Large intestine (tissue), 3 donors: ENCODE results near the gene SORCS2. TPM values are rescaled to one million over a fixed set of nuclear protein-coding genes. Genes with fewer than 3 reads are reported as not detected.

Experiments
- DNase-seq, 2 donors: peaks; one replicate each; pipeline versions ENCODE4 v3.0.0 to v3.0.0-alpha.2; 2013
- H3K27ac ChIP-seq: one replicate; pipeline ENCODE4 v1.5.1; 2013; ENCODE audit warnings: low read length
- H3K27me3 ChIP-seq: 2 replicates; pipeline ENCODE4 v1.6.1; 2013; ENCODE audit warnings: low read length; ENCODE audit not compliant: control insufficient read depth, insufficient read depth
- H3K36me3 ChIP-seq: 2 replicates; pipeline ENCODE4 v1.6.1; 2013; ENCODE audit warnings: low read length; ENCODE audit not compliant: control insufficient read depth, insufficient read depth
- H3K4me1 ChIP-seq: one replicate; pipeline ENCODE4 v1.6.1; 2013; ENCODE audit warnings: low read length; ENCODE audit not compliant: control insufficient read depth, insufficient read depth
- H3K4me3 ChIP-seq: one replicate; pipeline ENCODE4 v1.5.1; 2013; ENCODE audit warnings: low read length
- H3K9me3 ChIP-seq: one replicate; pipeline ENCODE4 v1.6.1; 2013; ENCODE audit warnings: mild to moderate bottlenecking, low read depth, low read length, moderate library complexity; ENCODE audit not compliant: control insufficient read depth
- WGBS: methylation state at CpG from one replicate; pipeline ENCODE4 v1.1.5; 2013; ENCODE audit warnings: low lambda C conversion rate; ENCODE audit not compliant: insufficient coverage; 5-methylcytosine and 5-hydroxymethylcytosine counted together
- polyA plus RNA-seq: library from polyadenylated mRNA; unstranded; fragments of 120-200 nt; gene quantifications from one replicate; pipeline ENCODE4 v1.2.1, GENCODE V29; 2013

SORCS2 gene
- polyA plus RNA-seq, 1 donor = 3.6 TPM

DNA sequence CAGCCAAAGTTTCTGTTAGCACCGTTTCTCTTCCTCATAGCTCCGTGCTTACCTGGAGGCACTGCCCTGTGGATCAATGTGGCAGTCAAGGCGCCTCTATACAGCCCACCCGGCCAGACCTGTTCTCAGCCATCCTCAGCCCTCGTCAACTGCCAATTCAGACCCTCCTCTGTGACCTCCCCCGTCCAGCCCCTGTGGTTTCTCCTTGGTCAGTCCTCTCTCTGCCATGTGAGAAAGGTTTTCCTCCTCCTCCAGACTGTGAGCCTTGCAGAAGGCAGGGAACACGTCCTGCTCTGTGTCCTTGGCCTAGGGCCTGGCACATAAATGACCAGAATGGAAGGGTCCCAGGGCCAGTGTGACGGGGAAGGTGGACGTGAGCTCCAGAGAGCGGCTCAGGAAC, 417.0 kb downstream of the SORCS2 start:
- 50% methylated on average over 1 of the region's 10 CpGs for WGBS
- Histone ChIP-seq H3K27me3 (no peaks in the 10 kb centered on the region), H3K4me1 (peaks cover 32% of the 10 kb centered on the region), H3K4me3 (no peak overlapping the region), H3K36me3 (no peaks in the 10 kb centered on the region), H3K9me3 (peaks cover 6% of the 10 kb centered on the region), H3K27ac (peak overlapping the region; percentile 79)
- DNase-seq = peak; percentile 20 to 62

DNA sequence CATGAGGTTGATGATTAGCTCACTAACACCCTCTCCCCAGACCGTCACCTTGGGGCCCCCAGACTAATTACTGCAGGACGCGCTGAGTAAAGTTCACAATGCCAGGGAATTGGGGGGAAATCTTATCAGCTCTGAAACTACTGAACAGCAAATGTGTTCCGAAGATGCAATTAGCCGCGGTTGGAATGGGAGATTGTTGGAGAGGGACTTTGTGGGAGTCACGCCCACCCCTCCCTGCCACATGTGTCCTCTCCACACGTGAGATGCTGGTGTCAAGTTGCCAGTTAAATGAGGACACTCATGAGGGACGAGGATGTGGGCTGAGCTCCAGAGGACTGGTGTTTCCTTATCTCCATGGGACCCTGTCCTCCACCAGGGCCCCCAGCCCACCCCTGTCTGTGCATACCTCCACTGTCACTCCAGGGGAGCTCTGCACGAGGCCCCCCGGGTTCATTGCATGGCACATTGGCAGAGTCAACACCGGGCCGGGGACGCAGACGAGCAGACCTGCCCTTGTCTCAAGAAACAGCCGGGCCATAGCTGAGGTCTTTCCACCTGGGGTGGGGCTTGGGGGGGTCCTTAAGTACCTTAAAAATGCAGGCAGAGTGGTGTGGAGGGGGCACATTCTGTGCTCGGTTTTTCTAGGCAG, 417.8 kb downstream of the SORCS2 start:
- peak; percentile 91 to 97 for DNase-seq
- no peaks in the 10 kb centered on the region for H3K36me3 ChIP-seq
- no peaks in the 10 kb centered on the region for H3K27me3 ChIP-seq
- H3K9me3 ChIP-seq = peaks cover 6% of the 10 kb centered on the region
- H3K27ac ChIP-seq = peak overlapping the region; percentile 79
- H3K4me3 ChIP-seq = no peak overlapping the region
- 20% methylated on average over 2 of the region's 17 CpGs for WGBS
- peaks cover 32% of the 10 kb centered on the region for H3K4me1 ChIP-seq

DNA sequence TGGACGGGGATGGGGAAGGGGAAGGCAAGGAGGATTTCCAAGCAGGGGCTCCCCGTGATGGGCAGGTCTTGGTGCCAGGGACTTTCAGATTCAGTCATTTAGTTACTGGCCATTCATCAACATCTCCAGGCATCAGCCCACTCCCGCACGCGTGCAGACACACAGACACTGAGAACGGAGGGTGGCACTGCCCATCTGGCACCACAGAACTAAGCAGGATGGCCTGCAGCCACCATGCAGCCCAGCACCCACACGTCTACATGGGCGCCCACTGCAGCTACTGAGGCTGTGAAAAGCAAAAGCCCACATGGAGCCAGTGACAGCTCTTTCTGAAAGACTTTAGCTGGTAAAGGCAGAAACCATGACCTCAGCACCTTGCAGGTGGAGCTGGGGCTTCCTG, 418.5 kb downstream of the SORCS2 start:
- Histone ChIP-seq H3K9me3 (peaks cover 6% of the 10 kb centered on the region), H3K27me3 (no peaks in the 10 kb centered on the region), H3K27ac (no peak overlapping the region), H3K4me3 (no peak overlapping the region), H3K36me3 (no peaks in the 10 kb centered on the region), H3K4me1 (peaks cover 32% of the 10 kb centered on the region)
- no peak for DNase-seq
- 100% methylated on average over 1 of the region's 8 CpGs for WGBS

DNA sequence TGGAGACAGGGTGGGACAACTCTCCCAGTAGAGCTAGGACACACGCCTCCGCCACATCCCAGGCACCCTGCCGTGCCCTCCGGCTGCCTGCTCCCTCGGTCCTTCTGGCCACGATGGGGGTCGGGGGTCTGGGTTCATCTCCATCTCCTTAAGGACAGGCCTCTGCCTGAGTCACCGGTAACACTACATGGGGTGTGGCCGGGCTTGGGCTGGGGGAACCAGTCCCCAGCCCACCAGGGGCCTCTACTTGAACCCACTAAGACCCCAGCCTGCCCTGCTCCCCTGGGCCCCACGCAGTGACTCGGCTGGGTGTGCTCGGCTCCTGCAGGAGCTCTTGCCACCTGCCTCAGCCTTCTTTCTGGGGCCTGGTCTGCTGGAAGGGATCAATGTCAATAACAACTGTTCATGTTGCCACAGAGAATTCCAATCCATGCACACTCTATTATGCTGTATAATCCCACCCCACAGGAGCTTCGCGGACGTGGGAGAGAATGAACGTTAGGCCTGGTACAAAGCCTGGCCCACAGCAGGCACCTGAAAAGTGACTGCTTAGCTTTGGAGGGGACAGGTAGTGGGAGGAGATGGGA, 420.1 kb downstream of the SORCS2 start:
- H3K27ac ChIP-seq = no peak overlapping the region
- no peaks in the 10 kb centered on the region for H3K36me3 ChIP-seq
- H3K27me3 ChIP-seq = no peaks in the 10 kb centered on the region
- H3K4me3 ChIP-seq = no peak overlapping the region
- peaks cover 6% of the 10 kb centered on the region for H3K9me3 ChIP-seq
- WGBS = no CpG with 5 or more reads among the region's 16 CpGs
- H3K4me1 ChIP-seq = peaks cover 31% of the 10 kb centered on the region
- DNase-seq = peak in 1 of 2 donors; percentile 34

DNA sequence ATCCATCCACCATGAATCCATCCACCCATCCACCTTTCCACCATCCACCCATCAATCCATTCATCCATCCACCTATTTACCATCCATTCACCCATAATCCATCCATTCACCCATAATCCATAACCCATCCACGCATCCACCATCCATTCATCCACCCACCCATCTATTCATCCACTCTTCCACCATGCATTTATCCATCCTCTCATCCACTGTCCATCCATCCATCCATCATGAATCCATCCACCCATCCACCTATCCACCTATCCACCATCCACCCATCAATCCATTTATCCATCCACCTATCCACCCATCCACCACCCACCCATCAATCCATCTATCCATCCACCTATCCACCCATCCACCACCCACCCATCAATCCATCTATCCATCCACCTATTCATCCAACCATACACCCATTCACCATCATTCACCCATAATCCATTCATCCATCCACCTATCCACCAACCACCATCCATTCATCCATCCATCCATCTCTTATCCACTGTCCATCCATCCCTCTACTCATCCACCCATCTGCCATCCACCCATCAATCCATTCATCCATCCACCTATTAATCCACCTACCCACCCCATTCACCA, 422.1 kb downstream of the SORCS2 start:
- DNase-seq = no peak
- H3K36me3 ChIP-seq = no peaks in the 10 kb centered on the region
- peaks cover 11% of the 10 kb centered on the region for H3K4me1 ChIP-seq
- no peak overlapping the region for H3K4me3 ChIP-seq
- H3K9me3 ChIP-seq = peaks cover 6% of the 10 kb centered on the region
- H3K27me3 ChIP-seq = no peaks in the 10 kb centered on the region
- no peak overlapping the region for H3K27ac ChIP-seq
- WGBS = 100% methylated on average over 1 of the region's 1 CpG

DNA sequence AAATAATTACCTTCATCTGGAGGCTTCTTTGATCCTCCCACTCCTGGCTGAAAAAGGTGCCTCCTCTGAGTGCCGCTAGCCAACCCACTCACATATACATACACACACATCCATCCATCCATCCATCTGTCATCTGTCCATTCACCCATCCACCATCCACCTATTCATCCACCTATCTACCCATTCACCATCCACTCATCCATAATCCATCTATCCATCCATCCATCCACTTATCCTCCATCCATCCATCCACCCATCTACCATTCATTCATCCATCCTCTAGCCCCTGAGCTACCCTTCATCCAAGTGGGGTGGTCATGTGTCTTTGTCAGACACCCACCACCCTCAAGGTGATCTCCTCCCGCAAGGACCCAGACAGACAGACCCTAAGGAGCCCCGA, 423.9 kb downstream of the SORCS2 start:
- Histone ChIP-seq H3K27me3 (peaks cover 3% of the 10 kb centered on the region), H3K27ac (no peak overlapping the region), H3K9me3 (peaks cover 6% of the 10 kb centered on the region), H3K4me3 (no peak overlapping the region), H3K36me3 (no peaks in the 10 kb centered on the region), H3K4me1 (no peaks in the 10 kb centered on the region)
- DNase-seq = no peak
- 100% methylated on average over 1 of the region's 3 CpGs for WGBS

DNA sequence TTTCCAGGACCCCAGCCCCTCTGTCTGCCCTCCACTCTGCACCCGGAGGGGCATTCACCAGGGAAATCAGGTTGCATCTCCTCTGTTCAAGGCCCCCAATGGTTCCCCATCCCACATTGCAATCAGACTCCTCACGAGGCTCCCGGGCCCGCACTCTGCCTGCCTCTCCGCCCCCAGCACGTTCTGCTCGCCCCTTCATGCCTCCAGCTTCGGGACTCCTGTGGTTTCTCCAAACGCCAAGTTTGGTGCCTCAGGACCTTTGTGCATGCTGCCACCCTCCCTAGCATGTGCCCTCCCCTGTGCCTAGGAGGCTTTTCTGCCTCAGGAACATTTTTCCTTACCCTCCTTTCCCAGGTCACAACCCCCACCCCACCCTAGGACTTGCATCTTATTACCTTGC, 426.0 kb downstream of the SORCS2 start:
- 90% methylated on average over 5 of the region's 9 CpGs for WGBS
- no peak for DNase-seq
- no peaks in the 10 kb centered on the region for H3K36me3 ChIP-seq
- H3K27me3 ChIP-seq = peaks cover 3% of the 10 kb centered on the region
- H3K27ac ChIP-seq = no peak overlapping the region
- no peaks in the 10 kb centered on the region for H3K4me1 ChIP-seq
- H3K4me3 ChIP-seq = no peak overlapping the region
- H3K9me3 ChIP-seq = peaks cover 6% of the 10 kb centered on the region

DNA sequence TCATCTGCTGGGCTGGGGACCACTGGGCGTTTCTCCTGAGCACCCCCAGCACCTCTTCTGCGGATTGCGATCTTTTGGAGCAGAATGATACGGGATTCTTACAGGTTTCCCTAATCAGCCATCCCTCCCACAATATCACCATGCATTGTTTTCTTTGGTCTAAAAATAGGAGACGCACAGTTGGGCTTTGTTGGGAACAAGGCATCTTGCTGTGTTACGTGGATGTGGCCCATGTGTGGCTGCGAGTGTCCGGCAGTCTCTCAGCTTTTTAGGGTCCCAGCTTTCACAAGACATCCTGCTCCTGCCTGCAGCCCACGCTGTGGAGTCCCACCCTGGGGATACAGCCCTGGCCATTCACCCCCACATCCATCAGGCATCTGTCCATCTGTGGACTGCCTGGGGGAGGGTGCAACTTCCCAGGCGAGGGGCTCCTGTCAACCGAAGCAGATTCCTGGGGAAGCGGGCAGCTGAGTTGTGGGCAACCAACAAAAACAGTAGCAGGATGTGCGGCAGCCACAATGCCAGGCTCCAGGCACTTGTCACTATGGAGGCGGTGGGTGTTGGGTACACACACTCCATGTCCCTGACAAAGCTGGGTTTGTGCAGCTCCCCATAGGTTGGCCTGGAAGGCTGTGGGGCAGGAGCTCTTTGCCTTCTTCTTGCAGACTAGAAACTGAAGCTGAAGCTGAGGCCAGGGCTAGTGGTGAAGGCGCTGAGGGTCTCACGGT, 427.9 kb downstream of the SORCS2 start:
- Histone ChIP-seq H3K4me1 (no peaks in the 10 kb centered on the region), H3K9me3 (no peaks in the 10 kb centered on the region), H3K4me3 (no peak overlapping the region), H3K27me3 (peaks cover 3% of the 10 kb centered on the region), H3K36me3 (no peaks in the 10 kb centered on the region), H3K27ac (no peak overlapping the region)
- no peak for DNase-seq
- WGBS = 86% methylated on average over 1 of the region's 16 CpGs

DNA sequence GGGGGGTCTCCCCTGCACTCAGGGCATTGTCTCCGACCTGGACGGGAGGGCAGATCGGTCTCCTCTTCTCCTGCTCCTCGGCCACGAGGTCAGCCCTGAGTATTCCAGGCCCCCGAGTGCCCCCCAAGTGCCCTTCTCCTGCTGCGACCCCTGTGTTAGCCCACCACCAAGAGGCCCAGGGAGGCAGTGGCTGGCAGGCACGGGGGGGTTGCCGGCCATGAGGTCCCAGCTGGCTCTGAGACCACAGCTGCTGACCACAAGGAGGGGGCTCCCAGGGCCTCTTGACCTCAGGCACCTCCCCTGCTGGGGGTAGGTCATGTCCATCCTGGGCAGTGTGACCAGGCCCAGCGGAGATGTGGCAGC, 428.5 kb downstream of the SORCS2 start:
- no peak for DNase-seq
- Histone ChIP-seq H3K9me3 (no peaks in the 10 kb centered on the region), H3K27ac (no peak overlapping the region), H3K27me3 (peaks cover 3% of the 10 kb centered on the region), H3K4me1 (no peaks in the 10 kb centered on the region), H3K36me3 (no peaks in the 10 kb centered on the region), H3K4me3 (no peak overlapping the region)
- no CpG with 5 or more reads among the region's 10 CpGs for WGBS

DNA sequence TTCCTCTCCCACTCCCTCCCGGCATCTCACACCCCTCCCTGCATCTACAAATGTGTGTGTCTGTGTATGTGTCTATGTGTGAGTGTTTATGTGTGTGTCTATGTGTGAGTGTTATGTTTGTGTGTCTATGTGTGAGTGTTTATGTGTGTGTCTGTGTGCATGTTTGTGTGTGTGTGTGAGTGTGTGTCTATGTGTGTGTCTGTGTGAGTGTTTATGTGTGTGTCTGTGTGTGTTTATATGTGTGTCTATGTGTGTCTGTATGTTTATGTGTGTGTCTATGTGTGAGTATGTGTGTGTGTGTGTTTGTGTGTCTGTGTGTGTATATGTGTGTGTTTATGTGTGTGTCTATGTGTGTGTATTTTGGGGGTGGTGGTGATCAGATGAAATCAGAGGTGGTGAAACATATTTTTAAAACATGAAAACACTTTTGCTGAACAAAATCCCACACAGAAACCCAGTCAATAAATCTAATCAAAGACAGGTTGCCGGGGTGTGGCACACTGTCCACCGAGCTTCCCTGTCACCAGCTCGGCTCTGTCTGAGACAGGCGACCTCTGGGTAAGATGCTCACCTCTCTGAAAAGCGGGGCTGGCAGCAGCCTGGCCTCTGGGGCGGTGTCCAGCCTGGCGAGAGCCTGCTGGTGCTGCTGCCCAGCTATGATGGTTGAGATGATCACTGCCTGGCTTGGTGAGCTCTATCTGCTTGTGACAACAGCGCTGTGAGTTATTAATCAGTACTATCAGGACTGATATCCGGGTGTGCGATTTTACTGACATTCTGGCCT, 429.1 kb downstream of the SORCS2 start:
- no peak overlapping the region for H3K4me3 ChIP-seq

More for the DNA sequence above, 429.1 kb downstream of the SORCS2 start:
- no peak overlapping the region for H3K27ac ChIP-seq
- peaks cover 3% of the 10 kb centered on the region for H3K27me3 ChIP-seq
- no peaks in the 10 kb centered on the region for H3K4me1 ChIP-seq
- no peaks in the 10 kb centered on the region for H3K9me3 ChIP-seq
- no peak for DNase-seq
- WGBS = no CpG with 5 or more reads among the region's 11 CpGs
- no peaks in the 10 kb centered on the region for H3K36me3 ChIP-seq
